Neural cell (in vitro differentiated cells): ENCODE measurements around the gene DNAJC27.

Experiments
- CTCF ChIP-seq: fragments of 450-650 bp; IDR thresholded peaks from 2 replicates; pipeline ENCODE4 v1.5.1; 2014; ENCODE audit warnings: antibody characterized with exemption, mild to moderate bottlenecking, moderate library complexity; ENCODE audit not compliant: poor library complexity, severe bottlenecking
- EP300 ChIP-seq: fragments of 450-650 bp; conservative IDR thresholded peaks from 2 replicates; pipeline ENCODE4 v1.6.1; 2014; ENCODE audit warnings: antibody characterized with exemption, mild to moderate bottlenecking, moderate library complexity; ENCODE audit not compliant: poor library complexity, severe bottlenecking
- EZH2 ChIP-seq: fragments of 200-600, 300-800 bp; shearing (Covaris generic), sonication (generic); IDR thresholded peaks from 2 replicates; pipeline ENCODE4 v1.6.1; 2014; ENCODE audit warnings: antibody characterized with exemption, low read length, borderline replicate concordance, mild to moderate bottlenecking; ENCODE audit not compliant: insufficient read depth, poor library complexity, severe bottlenecking
- MXI1 ChIP-seq: fragments of 450-650 bp; conservative IDR thresholded peaks from 2 replicates; pipeline ENCODE4 v1.6.1; 2014; ENCODE audit warnings: antibody characterized with exemption, mild to moderate bottlenecking; ENCODE audit not compliant: poor library complexity, severe bottlenecking
- POLR2AphosphoS5 ChIP-seq: IDR thresholded peaks from 2 replicates; pipeline ENCODE4 v1.6.1; 2012
- REST ChIP-seq: IDR thresholded peaks from 2 replicates; pipeline ENCODE4 v1.6.1; 2012; ENCODE audit warnings: borderline replicate concordance
- TAF1 ChIP-seq: IDR thresholded peaks from 2 replicates; pipeline ENCODE4 v1.6.1; 2012; ENCODE audit warnings: low read depth

GRCh38 chr2:24915796-24916195, 56.0 kb downstream of the DNAJC27 start:
- TF ChIP-seq CTCF = no peak
- no peak for TF ChIP-seq POLR2AphosphoS5
- TF ChIP-seq REST = no peak
- TF ChIP-seq MXI1 = no peak
- TF ChIP-seq EZH2 = no peak
- TF ChIP-seq EP300 = no peak
- no peak for TF ChIP-seq TAF1
